Effector memory CD8-positive, alpha-beta T cell (primary cell): ENCODE results near the gene PCDHB8.
A peak's percentile ranks its signal among the peaks of the same experiment; 100 is the strongest.
"Not testable (repeated sequence)": the region's sequence is repeated elsewhere in the genome, so short reads cannot be mapped to it uniquely, and the experiment has no call there.

Experiments used
- ATAC-seq: fragments of 150-1000 bp; cut with Tn5 transposase; replicated peaks from 2 replicates; pipeline ENCODE4 v1.10.0; 2021; ENCODE audit warnings: mild to moderate bottlenecking, moderate library complexity
- DNase-seq, 3 experiments: peaks; one replicate each; pipeline ENCODE4 v3.0.0; 2021
- H3K27ac Mint-ChIP-seq, 2 donors: one replicate each; pipeline ENCODE4 v1.8.0; 2022; ENCODE audit warnings: mild to moderate bottlenecking in 2 of 2, mixed read lengths in 2 of 2, moderate library complexity in 2 of 2
- H3K27me3 Mint-ChIP-seq, 2 donors: one replicate each; pipeline ENCODE4 v1.8.0; 2022; ENCODE audit warnings: mixed read lengths in 2 of 2
- H3K36me3 Mint-ChIP-seq: one replicate; pipeline ENCODE4 v1.8.0; 2022; ENCODE audit warnings: mild to moderate bottlenecking, moderate library complexity, mixed read lengths; ENCODE audit not compliant: insufficient read depth
- H3K4me1 Mint-ChIP-seq, 2 donors: one replicate each; pipeline ENCODE4 v1.8.0; 2022; ENCODE audit warnings: low read depth in 2 of 2, mixed read lengths in 2 of 2
- H3K4me3 Mint-ChIP-seq, 2 donors: one replicate each; pipeline ENCODE4 v1.8.0; 2022; ENCODE audit warnings: mild to moderate bottlenecking in 2 of 2, mixed read lengths in 2 of 2, moderate library complexity in 2 of 2
- H3K9me3 Mint-ChIP-seq, 2 donors: one replicate each; pipeline ENCODE4 v1.8.0; 2022; ENCODE audit warnings: mixed read lengths in 2 of 2

The PCDHB8 gene

DNA sequence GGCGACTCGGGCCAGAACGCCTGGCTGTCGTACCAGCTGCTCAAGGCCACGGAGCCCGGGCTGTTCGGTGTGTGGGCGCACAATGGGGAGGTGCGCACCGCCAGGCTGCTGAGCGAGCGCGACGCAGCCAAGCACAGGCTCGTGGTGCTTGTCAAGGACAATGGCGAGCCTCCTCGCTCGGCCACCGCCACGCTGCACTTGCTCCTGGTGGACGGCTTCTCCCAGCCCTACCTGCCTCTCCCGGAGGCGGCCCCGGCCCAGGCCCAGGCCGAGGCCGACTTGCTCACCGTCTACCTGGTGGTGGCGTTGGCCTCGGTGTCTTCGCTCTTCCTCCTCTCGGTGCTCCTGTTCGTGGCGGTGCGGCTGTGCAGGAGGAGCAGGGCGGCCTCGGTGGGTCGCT, 16.7 kb downstream of the PCDHB8 start:
- not testable (repeated sequence) for H3K4me1 Mint-ChIP-seq, H3K4me3 Mint-ChIP-seq, H3K9me3 Mint-ChIP-seq

GRCh38 chr5:141196363-141196762, 18.8 kb downstream of the PCDHB8 start:
- Mint-ChIP-seq H3K27ac (no peak overlapping the region), H3K9me3 (no peaks in the 10 kb centered on the region), H3K36me3 (peaks cover 2% of the 10 kb centered on the region)

More for the DNA sequence above, 16.7 kb downstream of the PCDHB8 start:
- not testable (repeated sequence) for DNase-seq, H3K27ac Mint-ChIP-seq, H3K36me3 Mint-ChIP-seq, ATAC-seq
- H3K27me3 Mint-ChIP-seq, result peaks cover 51 to 67% of the 10 kb centered on the region in 2 donors

GRCh38 chr5:141199359-141200235, 22.0 kb downstream of the PCDHB8 start, which contains the start of gene PCDHB11:
TSS of gene PCDHB11 (plus strand) at chr5:141199627. CDS start at chr5:141199775, 148 bp downstream.
- DNase-seq (no peak), ATAC-seq (no peak)
- Mint-ChIP-seq H3K4me3 (no peak within 1 kb of the TSS), H3K4me1 (no peaks in the 10 kb centered on the region), H3K27me3 (peaks cover 41 to 56% of the 10 kb centered on the region in 2 donors), H3K9me3 (no peaks in the 10 kb centered on the region), H3K27ac (no peak within 1 kb of the TSS), H3K36me3 (peaks cover 3% of the 10 kb centered on the region)

More at GRCh38 chr5:141196363-141196762, 18.8 kb downstream of the PCDHB8 start:
- H3K4me1 Mint-ChIP-seq, result peaks cover 2 to 3% of the 10 kb centered on the region in 2 donors
- ATAC-seq, result no peak
- no peak overlapping the region for H3K4me3 Mint-ChIP-seq
- peaks cover 46 to 69% of the 10 kb centered on the region in 2 donors for H3K27me3 Mint-ChIP-seq
- DNase-seq, result no peak

GRCh38 chr5:141201126-141201525, 23.5 kb downstream of the PCDHB8 start:
- not testable (repeated sequence) for ATAC-seq, H3K4me3 Mint-ChIP-seq, H3K36me3 Mint-ChIP-seq, H3K4me1 Mint-ChIP-seq, H3K27ac Mint-ChIP-seq, DNase-seq, H3K9me3 Mint-ChIP-seq
- peaks cover 53 to 69% of the 10 kb centered on the region in 2 donors for H3K27me3 Mint-ChIP-seq

- not testable (repeated sequence) for H3K4me3 Mint-ChIP-seq, H3K27ac Mint-ChIP-seq, H3K36me3 Mint-ChIP-seq, ATAC-seq, H3K9me3 Mint-ChIP-seq, H3K4me1 Mint-ChIP-seq, DNase-seq
- H3K27me3 Mint-ChIP-seq, result peaks cover 54 to 69% of the 10 kb centered on the region in 2 donors
Measured at GRCh38 chr5:141201646-141202045, 24.1 kb downstream of the PCDHB8 start.

GRCh38 chr5:141208478-141208877, 30.9 kb downstream of the PCDHB8 start, which contains the start of gene PCDHB12:
TSS of gene PCDHB12 (plus strand) at chr5:141208719. CDS start at chr5:141208908, 189 bp downstream.
- DNase-seq, result no peak
- Mint-ChIP-seq H3K27me3 (peaks cover 57 to 76% of the 10 kb centered on the region in 2 donors), H3K27ac (no peak within 1 kb of the TSS), H3K9me3 (peaks cover 0 to 1% of the 10 kb centered on the region in 2 donors), H3K36me3 (no peaks in the 10 kb centered on the region), H3K4me1 (no peaks in the 10 kb centered on the region), H3K4me3 (no peak within 1 kb of the TSS)
- no peak for ATAC-seq

DNA sequence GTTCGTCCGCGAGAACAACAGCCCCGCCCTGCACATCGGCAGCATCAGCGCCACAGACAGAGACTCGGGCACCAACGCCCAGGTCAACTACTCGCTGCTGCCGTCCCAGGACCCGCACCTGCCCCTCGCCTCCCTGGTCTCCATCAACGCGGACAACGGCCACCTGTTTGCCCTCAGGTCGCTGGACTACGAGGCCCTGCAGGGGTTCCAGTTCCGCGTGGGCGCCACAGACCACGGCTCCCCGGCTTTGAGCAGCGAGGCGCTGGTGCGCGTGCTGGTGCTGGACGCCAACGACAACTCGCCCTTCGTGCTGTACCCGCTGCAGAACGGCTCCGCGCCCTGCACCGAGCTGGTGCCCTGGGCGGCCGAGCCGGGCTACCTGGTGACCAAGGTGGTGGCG, 32.7 kb downstream of the PCDHB8 start:
- H3K9me3 Mint-ChIP-seq, H3K27ac Mint-ChIP-seq, H3K4me1 Mint-ChIP-seq, DNase-seq, H3K36me3 Mint-ChIP-seq, H3K4me3 Mint-ChIP-seq, ATAC-seq: not testable (repeated sequence)
- H3K27me3 Mint-ChIP-seq, result peaks cover 55 to 75% of the 10 kb centered on the region in 2 donors

- H3K27me3 Mint-ChIP-seq, result peaks cover 52 to 69% of the 10 kb centered on the region in 2 donors
- not testable (repeated sequence) for ATAC-seq, H3K9me3 Mint-ChIP-seq
Measured at GRCh38 chr5:141210849-141211248, 33.3 kb downstream of the PCDHB8 start.

DNA sequence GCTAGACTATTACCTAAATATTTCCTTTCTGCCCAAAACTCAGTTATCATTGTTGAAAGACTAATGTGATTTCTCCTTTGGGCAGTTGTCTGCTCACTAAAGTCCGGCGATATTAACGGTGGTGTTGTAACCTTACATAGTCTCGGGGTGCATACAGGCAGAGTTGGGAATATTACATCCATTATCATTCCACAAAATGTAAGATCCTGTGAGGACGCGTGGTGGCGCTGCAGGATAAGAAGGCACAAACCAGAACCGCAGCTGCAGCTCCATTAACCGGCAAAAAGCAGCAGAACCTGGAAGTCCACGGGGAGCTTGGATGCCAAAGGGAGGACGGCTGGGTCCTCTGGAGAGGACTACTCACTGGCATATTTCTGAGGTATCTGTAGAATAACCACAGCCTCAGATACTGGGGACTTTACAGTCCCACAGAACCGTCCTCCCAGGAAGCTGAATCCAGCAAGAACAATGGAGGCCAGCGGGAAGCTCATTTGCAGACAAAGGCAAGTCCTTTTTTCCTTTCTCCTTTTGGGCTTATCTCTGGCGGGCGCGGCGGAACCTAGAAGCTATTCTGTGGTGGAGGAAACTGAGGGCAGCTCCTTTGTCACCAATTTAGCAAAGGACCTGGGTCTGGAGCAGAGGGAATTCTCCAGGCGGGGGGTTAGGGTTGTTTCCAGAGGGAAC, 36.2 kb downstream of the PCDHB8 start, which contains the start of gene PCDHB13:
Gene PCDHB13 (plus strand): TSS at position 264 of the 684 bp plus-strand sequence. CDS start 205 bp downstream, at position 469.
- not testable (repeated sequence) for H3K27ac Mint-ChIP-seq, DNase-seq, ATAC-seq, H3K9me3 Mint-ChIP-seq, H3K36me3 Mint-ChIP-seq, H3K4me1 Mint-ChIP-seq
- peaks cover 40 to 41% of the 10 kb centered on the region in 2 donors for H3K27me3 Mint-ChIP-seq
- peak within 1 kb of the TSS; percentile 22 to 58 for H3K4me3 Mint-ChIP-seq

More at GRCh38 chr5:141210849-141211248, 33.3 kb downstream of the PCDHB8 start:
- H3K36me3 Mint-ChIP-seq, H3K4me3 Mint-ChIP-seq, H3K27ac Mint-ChIP-seq, H3K4me1 Mint-ChIP-seq, DNase-seq: not testable (repeated sequence)

GRCh38 chr5:141214583-141214982, 37.0 kb downstream of the PCDHB8 start:
- H3K4me1 Mint-ChIP-seq, H3K27ac Mint-ChIP-seq, DNase-seq, H3K4me3 Mint-ChIP-seq, H3K9me3 Mint-ChIP-seq, ATAC-seq, H3K36me3 Mint-ChIP-seq: not testable (repeated sequence)
- peaks cover 33 to 39% of the 10 kb centered on the region in 2 donors for H3K27me3 Mint-ChIP-seq

DNA sequence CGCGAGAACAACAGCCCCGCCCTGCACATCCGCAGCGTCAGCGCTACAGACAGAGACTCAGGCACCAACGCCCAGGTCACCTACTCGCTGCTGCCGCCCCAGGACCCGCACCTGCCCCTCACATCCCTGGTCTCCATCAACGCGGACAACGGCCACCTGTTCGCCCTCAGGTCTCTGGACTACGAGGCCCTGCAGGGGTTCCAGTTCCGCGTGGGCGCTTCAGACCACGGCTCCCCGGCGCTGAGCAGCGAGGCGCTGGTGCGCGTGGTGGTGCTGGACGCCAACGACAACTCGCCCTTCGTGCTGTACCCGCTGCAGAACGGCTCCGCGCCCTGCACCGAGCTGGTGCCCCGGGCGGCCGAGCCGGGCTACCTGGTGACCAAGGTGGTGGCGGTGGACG, 37.9 kb downstream of the PCDHB8 start:
- ATAC-seq, H3K27ac Mint-ChIP-seq, DNase-seq, H3K36me3 Mint-ChIP-seq, H3K4me1 Mint-ChIP-seq, H3K4me3 Mint-ChIP-seq, H3K9me3 Mint-ChIP-seq: not testable (repeated sequence)
- peaks cover 33 to 42% of the 10 kb centered on the region in 2 donors for H3K27me3 Mint-ChIP-seq

- not testable (repeated sequence) for ATAC-seq, H3K9me3 Mint-ChIP-seq, H3K4me1 Mint-ChIP-seq, H3K27ac Mint-ChIP-seq, H3K36me3 Mint-ChIP-seq, DNase-seq, H3K4me3 Mint-ChIP-seq
- peaks cover 32 to 42% of the 10 kb centered on the region in 2 donors for H3K27me3 Mint-ChIP-seq
Measured at GRCh38 chr5:141216035-141216434, 38.4 kb downstream of the PCDHB8 start.

DNA sequence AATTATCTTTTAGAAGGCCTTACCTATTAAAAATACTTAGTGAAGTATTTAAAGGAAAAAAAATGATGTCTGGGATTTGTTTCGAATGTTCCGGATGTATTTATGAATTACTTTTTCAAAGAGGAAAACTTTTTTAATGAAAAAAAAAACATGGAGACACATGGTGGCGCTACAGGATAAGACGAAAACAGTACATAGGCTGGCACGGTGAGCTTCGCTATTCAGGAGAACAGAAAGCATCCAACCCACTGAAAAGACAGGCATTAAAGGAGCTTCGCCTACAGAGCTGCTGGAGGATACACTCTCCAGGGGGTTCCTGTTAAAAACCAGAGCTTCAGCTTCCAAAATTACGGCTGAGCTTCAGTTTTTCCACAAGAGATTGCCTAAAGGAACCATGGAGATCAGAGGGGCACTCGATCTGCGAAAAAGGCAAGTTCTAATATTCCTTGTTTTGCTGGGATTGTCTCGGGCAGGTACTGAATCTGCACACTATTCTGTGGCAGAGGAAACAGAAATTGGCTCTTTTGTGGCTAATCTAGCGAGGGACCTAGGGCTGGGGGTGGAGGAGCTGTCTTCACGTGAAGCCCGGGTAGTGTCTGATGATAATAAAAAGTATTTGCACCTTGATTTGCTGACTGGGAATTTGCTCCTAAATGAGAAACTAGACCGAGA, 45.7 kb downstream of the PCDHB8 start, which contains the start of gene PCDHB14:
Gene PCDHB14 (plus strand): TSS at position 232 of the 672 bp plus-strand sequence. CDS start 163 bp downstream, at position 395.
- Mint-ChIP-seq H3K4me1 (no peaks in the 10 kb centered on the region), H3K27ac (no peak within 1 kb of the TSS), H3K36me3 (no peaks in the 10 kb centered on the region), H3K27me3 (peaks cover 36 to 58% of the 10 kb centered on the region in 2 donors), H3K9me3 (no peaks in the 10 kb centered on the region), H3K4me3 (peak within 1 kb of the TSS; percentile 25 to 34)
- no peak for DNase-seq
- no peak for ATAC-seq
